HG03520 (cell line): ENCODE data around the gene PITX2.
A peak's percentile ranks its signal among the peaks of the same experiment; 100 is the strongest.

Experiments used
- ATAC-seq: cut with Tn5 transposase; IDR thresholded peaks from one replicate; pipeline ENCODE4 v1.9.1; 2021; ENCODE audit warnings: mild to moderate bottlenecking, moderate library complexity; ENCODE audit not compliant: unreplicated experiment

Gene PITX2

GRCh38 chr4:110622841-110623717 is at the start of gene PITX2:
TSS of gene PITX2 (minus strand) at chr4:110623077. CDS start at chr4:110622460, 617 bp downstream.
- ATAC-seq = peak; percentile 93

DNA sequence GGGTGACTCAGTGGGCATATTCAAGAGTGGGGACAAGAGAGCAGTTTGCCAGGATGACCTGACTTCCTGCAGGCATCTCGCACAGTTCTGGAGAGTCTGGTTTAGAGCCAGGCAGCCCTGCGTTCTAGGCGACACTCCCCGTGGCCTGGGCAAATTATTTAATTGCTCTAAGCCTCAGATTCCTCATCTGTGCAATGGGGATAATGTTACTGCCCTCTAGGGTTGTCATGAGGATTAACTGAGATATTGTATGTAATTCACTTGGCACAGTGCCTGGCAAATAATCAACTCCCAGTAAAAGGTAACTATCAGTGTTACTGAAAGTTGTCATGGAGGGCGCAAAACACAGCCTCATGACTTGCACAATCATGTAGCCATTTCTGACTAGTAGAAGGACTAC is 48.8 kb upstream of the PITX2 start:
- ATAC-seq = no peak

DNA sequence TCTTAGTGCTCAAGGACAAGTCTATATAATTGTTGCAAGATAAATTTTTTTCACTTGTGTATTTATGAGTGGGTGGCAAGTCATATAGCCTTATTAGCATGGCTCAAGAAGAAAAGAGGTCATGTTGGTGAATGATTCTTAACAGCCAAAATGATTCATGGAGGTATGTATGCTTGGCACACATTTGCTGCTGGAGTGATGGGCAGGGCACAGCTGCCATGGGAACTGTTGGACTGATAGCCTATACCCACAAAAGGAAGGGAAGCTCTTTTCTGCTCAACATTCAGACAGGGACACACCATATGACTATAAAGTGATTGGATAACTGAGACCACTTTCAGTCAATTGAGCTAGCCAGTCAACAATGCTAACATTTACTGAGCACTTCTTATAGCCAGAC is 46.8 kb upstream of the PITX2 start:
- ATAC-seq = no peak

- no peak for ATAC-seq
These were observed 45.8 kb upstream of the PITX2 start for GRCh38 chr4:110668463-110669235.

- ATAC-seq = no peak
These were observed 44.8 kb upstream of the PITX2 start for GRCh38 chr4:110667670-110668069.

DNA sequence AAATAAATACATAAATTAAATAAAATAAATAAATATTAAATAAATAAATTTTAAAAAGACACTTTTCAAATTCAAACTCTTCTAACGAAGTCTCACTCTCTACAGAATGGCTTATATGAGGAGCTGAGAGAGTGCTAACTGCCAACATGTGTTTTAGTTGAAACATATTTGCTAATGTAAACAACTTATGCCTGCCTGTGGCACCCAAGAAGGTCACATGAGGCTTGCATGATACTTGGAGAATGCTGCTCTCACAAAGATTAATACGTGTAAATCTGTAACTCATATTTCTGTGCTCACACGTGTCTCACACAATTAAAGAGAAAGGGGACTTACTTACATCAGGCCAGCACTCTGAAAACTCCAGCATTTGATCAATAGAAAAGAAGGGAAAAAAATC is 43.2 kb upstream of the PITX2 start:
- no peak for ATAC-seq

GRCh38 chr4:110663738-110664444 is 41.0 kb upstream of the PITX2 start:
- ATAC-seq = no peak

DNA sequence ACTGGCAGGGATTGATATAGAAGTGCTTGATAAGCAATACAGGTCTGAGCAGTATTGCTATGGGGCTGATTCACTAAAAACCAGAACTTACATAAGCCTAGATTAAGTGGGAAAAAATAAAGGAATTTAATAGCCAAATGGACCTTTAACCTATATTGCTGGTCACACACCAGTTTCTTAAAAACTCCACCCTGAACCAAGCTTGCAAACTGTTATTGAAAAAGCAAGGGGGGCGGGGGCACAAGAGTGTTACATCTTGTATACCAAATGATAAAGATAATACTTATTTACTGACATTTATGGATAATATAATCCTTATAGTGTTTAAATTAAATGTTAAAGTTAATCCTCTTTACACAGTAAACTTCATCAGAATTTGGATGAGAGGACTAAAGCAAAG is 40.3 kb upstream of the PITX2 start:
- ATAC-seq = no peak

DNA sequence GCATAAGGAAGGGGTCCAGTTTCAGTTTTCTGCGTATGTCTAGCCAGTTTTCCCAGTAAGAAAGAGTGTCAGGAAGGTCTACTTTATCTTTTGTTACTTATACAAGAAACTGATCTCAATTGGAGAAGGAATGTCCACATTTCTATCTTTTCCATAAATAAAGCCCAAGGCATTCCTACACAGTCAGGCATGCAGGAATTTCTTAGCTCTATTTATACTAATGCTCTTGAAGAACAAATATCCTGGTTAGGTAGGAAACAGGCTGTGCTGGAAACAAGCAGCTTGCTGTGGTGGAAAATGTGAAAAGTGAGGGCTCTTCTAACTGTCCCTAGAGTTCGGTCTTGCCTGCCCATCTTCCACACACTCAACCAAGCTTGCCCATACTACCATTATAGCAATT is 37.9 kb upstream of the PITX2 start:
- no peak for ATAC-seq

DNA sequence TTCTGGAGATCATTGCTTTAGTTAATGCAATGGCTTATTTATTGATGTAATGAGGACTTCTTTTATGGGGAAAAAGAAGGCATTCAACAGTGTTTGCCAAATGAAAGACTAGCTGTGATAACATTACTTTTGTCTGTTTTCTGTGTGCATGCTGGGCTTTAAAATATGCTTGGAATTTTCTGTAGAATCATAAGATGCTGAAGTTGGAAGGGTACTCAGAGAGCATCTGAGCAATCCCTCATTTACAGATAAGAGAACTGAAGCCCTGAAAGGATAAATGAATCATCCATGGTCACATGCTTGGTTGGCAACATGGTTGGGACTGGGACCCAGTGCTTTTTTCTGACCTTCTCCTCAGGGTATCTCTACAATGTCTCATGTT is 31.4 kb upstream of the PITX2 start:
- ATAC-seq = no peak

DNA sequence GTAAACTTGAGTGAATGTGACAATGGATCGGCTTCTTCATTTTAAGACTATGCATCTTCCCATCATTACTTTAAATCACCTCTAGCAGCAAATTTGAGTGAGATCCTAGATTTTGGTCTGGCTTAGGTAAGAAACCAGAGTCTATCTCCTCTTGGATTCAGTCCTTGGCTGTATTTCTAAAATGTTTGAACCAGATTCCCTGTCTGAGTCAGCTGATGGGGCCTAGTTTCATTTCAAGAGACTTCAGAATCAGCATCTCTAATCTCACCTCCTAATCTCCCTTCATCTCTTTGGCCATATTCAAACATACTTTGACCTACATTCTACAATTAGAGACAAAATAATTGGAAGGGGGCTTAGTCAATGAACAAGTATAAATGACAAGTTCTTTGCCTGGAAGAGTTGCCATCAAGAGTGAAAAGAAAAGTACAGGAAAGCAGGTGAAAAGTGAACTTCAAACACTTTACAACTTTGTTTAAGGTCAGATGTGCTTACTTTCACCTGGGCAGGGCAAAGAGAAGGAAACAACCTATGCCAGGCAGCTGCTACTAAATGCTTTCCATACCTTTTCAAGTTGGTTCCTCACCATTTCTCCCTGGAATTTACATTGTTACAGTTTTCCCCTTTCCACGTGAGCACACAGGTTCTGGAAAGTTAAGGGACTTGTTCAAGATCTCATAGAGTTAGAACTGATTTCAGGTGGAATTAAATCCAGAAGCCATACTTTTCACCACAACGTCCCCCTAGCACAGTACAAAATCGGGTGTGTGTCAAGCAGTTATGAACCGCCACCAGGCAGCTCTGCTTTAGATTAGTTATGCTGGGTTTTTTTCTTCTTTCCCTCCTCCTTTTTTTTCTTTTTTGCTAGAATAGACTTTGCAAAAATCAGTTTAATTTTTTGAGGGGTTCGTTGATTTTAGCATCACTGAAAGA is 30.7 kb upstream of the PITX2 start:
- ATAC-seq = no peak

DNA sequence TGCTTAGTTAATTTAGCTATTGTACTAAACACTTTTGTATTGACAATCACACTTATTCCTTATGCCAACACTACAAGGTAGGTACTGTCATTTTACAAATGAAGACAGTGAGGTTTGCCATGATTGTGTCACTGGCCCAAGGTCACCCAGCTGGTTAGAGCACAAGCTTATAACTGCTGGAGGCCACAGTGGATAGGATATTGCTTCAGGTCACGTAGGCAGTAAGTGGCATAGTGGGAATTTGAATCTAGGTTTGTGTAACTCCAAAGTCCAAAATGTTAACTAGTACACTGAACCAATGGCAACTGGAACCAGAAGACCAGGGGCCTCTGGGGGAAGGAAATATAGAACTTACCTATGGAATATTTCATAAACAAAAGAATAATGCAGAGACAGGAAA is 21.1 kb upstream of the PITX2 start:
- no peak for ATAC-seq

DNA sequence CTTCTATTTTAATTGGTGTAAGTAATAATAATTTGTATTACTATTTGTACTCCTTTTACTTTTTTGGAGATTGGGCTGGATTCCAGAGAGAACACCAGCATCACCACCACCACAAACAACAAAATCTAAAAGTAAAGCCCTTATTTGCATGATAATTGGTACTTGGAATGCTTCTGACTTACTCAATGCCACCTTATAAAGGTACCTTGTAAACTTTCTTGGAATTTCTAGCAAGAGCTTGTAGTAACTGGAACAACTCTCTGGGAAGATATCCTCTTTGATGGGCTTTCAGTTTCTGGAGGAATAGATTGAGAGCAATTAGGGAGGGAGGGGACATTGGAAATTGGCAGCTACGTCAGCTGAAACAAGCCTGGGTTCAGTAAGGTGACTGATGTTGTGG is 20.2 kb upstream of the PITX2 start:
- ATAC-seq = no peak

- no peak for ATAC-seq
These were observed 18.3 kb upstream of the PITX2 start for GRCh38 chr4:110641218-110641617.

DNA sequence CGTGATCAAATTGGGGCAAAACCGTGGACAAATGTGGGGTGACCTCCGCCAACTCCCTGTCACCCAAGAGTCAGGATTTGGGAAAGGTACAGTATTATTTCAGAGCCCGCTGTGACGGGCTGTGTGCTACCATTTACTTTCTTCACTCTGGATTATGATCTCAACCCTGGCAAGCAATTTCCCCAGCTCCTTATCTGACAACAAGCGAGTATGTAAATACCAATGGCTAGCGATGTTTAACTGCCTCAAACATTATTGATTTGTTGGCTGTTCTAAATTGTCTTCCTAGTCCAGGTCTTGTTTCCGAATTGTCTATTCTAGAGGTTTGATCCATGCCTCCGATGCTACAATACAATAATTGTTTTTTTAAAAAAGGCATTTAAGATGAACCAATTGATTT is 17.7 kb upstream of the PITX2 start:
- no peak for ATAC-seq

DNA sequence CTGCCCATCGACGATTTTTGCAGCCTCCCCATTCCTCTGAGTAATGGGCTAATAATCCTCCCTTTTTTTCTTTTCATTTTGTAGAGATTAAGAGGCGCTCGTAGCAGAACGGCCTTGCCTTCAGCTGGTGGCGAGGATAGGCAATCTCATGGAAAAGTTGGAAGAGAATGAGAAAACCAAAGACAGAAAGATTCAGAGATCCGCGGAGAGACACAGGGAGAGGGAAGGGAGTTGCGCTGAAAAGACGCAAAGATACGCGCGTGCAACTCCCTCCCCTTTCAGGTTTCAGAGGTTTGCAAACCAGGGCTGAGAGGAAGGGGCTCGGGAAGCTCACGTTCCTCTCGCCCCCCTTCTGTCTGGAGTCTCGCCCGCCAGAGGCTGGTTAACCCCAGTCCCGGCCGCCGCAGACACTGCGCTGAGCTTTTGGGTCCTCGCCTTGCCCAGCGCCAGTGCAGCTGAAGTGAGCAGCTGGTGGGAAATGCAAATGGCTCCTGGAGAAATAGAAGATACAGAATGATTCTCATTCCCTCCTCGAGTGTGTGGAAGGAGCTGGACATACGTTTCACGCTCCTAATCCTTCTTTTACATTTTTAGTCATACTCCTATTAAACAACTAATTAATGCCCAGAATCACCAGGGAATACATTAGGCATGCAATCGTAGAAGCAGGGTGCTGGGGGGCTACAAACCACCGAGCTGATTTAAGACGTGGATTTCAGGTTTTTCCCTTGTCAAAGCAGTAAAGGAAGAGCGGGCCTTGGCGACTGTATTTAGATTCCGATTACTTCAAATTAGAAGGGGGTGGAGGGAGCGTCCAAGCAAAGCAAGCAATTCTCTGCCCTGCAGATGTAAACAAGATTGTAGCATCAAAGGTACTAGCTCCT is 16.6 kb upstream of the PITX2 start:
- ATAC-seq = no peak

GRCh38 chr4:110638089-110638746 is 15.3 kb upstream of the PITX2 start:
- ATAC-seq = no peak

- ATAC-seq = no peak
These were observed 14.7 kb upstream of the PITX2 start for GRCh38 chr4:110637408-110638088.
